Motor neuron (in vitro differentiated cells): ENCODE results near the gene SCRN1. TPM values are rescaled to one million over a fixed set of nuclear protein-coding genes. Genes with fewer than 3 reads are reported as not detected.

Experiments used
- ATAC-seq, 8 experiments: fragments of 200-7000 bp; cut with Tn5 transposase; replicated peaks in 6 of 8; 2 replicates each; pipeline ENCODE4 v1.8.0; 2021; ENCODE audit warnings: mild to moderate bottlenecking in 8 of 8, moderate library complexity in 8 of 8
- H3K27ac ChIP-seq, 2 donors: fragments of 250-450 bp; sonication (Bioruptor Pico); 2 replicates each; pipeline ENCODE4 v1.9.0; 2021; ENCODE audit warnings: antibody characterized with exemption in 2 of 2, mild to moderate bottlenecking in 2 of 2, moderate library complexity in 1 of 2
- H3K4me1 ChIP-seq, 2 donors: fragments of 250-450 bp; sonication (Bioruptor Pico); replicated peaks in 1 of 2; 2 replicates each; pipeline ENCODE4 v1.6.1; 2021; ENCODE audit warnings: antibody characterized with exemption in 2 of 2, mild to moderate bottlenecking in 2 of 2, moderate library complexity in 1 of 2
- H3K4me3 ChIP-seq, 5 donors: fragments of 250-450 bp; sonication (Bioruptor Pico); 2 replicates each; pipeline ENCODE4 v1.9.0; 2021; ENCODE audit warnings: antibody characterized with exemption in 5 of 5, mild to moderate bottlenecking in 5 of 5, moderate library complexity in 4 of 5
- WGBS, 10 experiments: fragments of 450-650 bp; shearing (Covaris generic); methylation state at CpG; one replicate each; pipeline ENCODE4 v1.0.0; 2022; 5-methylcytosine and 5-hydroxymethylcytosine counted together
- in situ Hi-C, 9 experiments: fragments of 400-800 bp; cut with MboI; loops; one replicate each; pipeline ENCODE4 v1.15.0; 2021; ENCODE audit warnings: low sequenced_read_pairs in 9 of 9, low pct_unique_long_range_greater_than_20kb in 2 of 9; ENCODE audit not compliant: unreplicated experiment in 9 of 9
- total RNA-seq, 8 experiments: library from RNA; unstranded; fragments of 300-600 nt; gene quantifications; 2 replicates each; pipeline versions ENCODE4 v1.2.3 to v1.2.4, GENCODE V29; 2022

Gene SCRN1
- total RNA-seq, 8 experiments from 2014 or later: 18.1 to 162 (median 106) TPM

- 0 to 5% (median 0%) methylated on average over 3 to 20 of the region's 35 CpGs for WGBS, 10 experiments
- peak within 1 kb of the TSS; percentile 3 to 33 for H3K27ac ChIP-seq
- in situ Hi-C loops: no loop called here
These were observed 36.8 kb upstream of the SCRN1 start, which contains the start of gene FKBP14 for GRCh38 chr7:30026229-30027064. FKBP14 (minus strand) TSS chr7:30026702; CDS start chr7:30026508, 194 bp downstream.

GRCh38 chr7:30023524-30023923 is 33.9 kb upstream of the SCRN1 start:
- in situ Hi-C loops: no loop called here
- H3K4me3 ChIP-seq: no peak overlapping the region

More at GRCh38 chr7:30026229-30027064, 36.8 kb upstream of the SCRN1 start, which contains the start of gene FKBP14:
- H3K4me3 ChIP-seq: peak within 1 kb of the TSS; percentile 74 to 99 (median 79)
- peak; percentile 82 to 92 (median 88) for ATAC-seq
- H3K4me1 ChIP-seq: peaks cover 15 to 19% of the 10 kb centered on the region in 2 donors

GRCh38 chr7:30022991-30023390 is 33.4 kb upstream of the SCRN1 start:
- Histone ChIP-seq H3K4me1 (peaks cover 5% of the 10 kb centered on the region in 2 donors), H3K4me3 (no peak overlapping the region), H3K27ac (no peak overlapping the region)
- no peak for ATAC-seq
- in situ Hi-C loops: no loop called here

More at GRCh38 chr7:30023524-30023923, 33.9 kb upstream of the SCRN1 start:
- Histone ChIP-seq H3K4me1 (peaks cover 5% of the 10 kb centered on the region in 2 donors), H3K27ac (no peak overlapping the region)
- ATAC-seq: no peak
- WGBS, 10 experiments: 80 to 92% (median 86%) methylated on average over 1 to 5 of the region's 6 CpGs; no CpG with 5 or more reads in 7 of the 10 experiments

- no peak for ATAC-seq
- WGBS, 10 experiments: 0 to 100% (median 88%) methylated on average over 1 of the region's 1 CpG
- peaks cover 3 to 5% of the 10 kb centered on the region in 2 donors for H3K4me1 ChIP-seq
- in situ Hi-C loops: no loop called here
- no peak overlapping the region for H3K27ac ChIP-seq
- no peak overlapping the region for H3K4me3 ChIP-seq
These were observed 30.9 kb upstream of the SCRN1 start for GRCh38 chr7:30020535-30020934.

GRCh38 chr7:30019960-30020359 is 30.4 kb upstream of the SCRN1 start:
- Histone ChIP-seq H3K4me3 (no peak overlapping the region), H3K4me1 (peaks cover 0 to 2% of the 10 kb centered on the region in 2 donors), H3K27ac (no peak overlapping the region)
- in situ Hi-C loops: no loop called here
- ATAC-seq: peak in 1 of 8 experiments; percentile 62
- 80 to 100% (median 83%) methylated on average over 1 of the region's 1 CpG; no CpG with 5 or more reads in 5 of the 10 experiments for WGBS, 10 experiments

GRCh38 chr7:30019387-30019786 is 29.8 kb upstream of the SCRN1 start:
- peak in 1 of 8 experiments; percentile 45 for ATAC-seq
- Histone ChIP-seq H3K27ac (no peak overlapping the region), H3K4me1 (no peaks in the 10 kb centered on the region), H3K4me3 (no peak overlapping the region)
- in situ Hi-C loops: no loop called here
- 15 to 100% (median 80%) methylated on average over 1 of the region's 1 CpG; no CpG with 5 or more reads in 4 of the 10 experiments for WGBS, 10 experiments

- Histone ChIP-seq H3K4me1 (no peaks in the 10 kb centered on the region), H3K4me3 (no peak overlapping the region), H3K27ac (no peak overlapping the region)
- in situ Hi-C loops: no loop called here
- no peak for ATAC-seq
These were observed 28.9 kb upstream of the SCRN1 start for GRCh38 chr7:30018451-30018850.

GRCh38 chr7:30012757-30013156 is 23.2 kb upstream of the SCRN1 start:
- no peak overlapping the region for H3K27ac ChIP-seq
- 83 to 100% (median 93%) methylated on average over 1 to 3 of the region's 3 CpGs; no CpG with 5 or more reads in 1 of the 10 experiments for WGBS, 10 experiments
- no peaks in the 10 kb centered on the region for H3K4me1 ChIP-seq
- ATAC-seq: no peak
- no peak overlapping the region for H3K4me3 ChIP-seq
- in situ Hi-C loops: no loop called here

GRCh38 chr7:30010021-30010420 is 20.4 kb upstream of the SCRN1 start:
- in situ Hi-C loops: no loop called here
- ATAC-seq: no peak
- H3K4me1 ChIP-seq: peaks cover 8 to 11% of the 10 kb centered on the region in 2 donors
- H3K27ac ChIP-seq: no peak overlapping the region
- H3K4me3 ChIP-seq: no peak overlapping the region
- WGBS, 10 experiments: 70 to 100% (median 86%) methylated on average over 1 to 6 of the region's 6 CpGs; no CpG with 5 or more reads in 1 of the 10 experiments

- peak overlapping the region in 1 of 2 donors; percentile 37 for H3K27ac ChIP-seq
- 0 to 52% (median 12%) methylated on average over 1 to 3 of the region's 3 CpGs for WGBS, 10 experiments
- no peak overlapping the region for H3K4me3 ChIP-seq
- ATAC-seq: peak in 5 of 8 experiments; percentile 70 to 76 (median 71)
- peaks cover 20 to 41% of the 10 kb centered on the region in 2 donors for H3K4me1 ChIP-seq
- in situ Hi-C loops: no loop called here
These were observed 15.9 kb upstream of the SCRN1 start for GRCh38 chr7:30005464-30005863.

- Histone ChIP-seq H3K4me1 (peaks cover 22 to 43% of the 10 kb centered on the region in 2 donors), H3K4me3 (no peak overlapping the region), H3K27ac (no peak overlapping the region)
- WGBS, 10 experiments: 50 to 100% (median 79%) methylated on average over 1 to 5 of the region's 6 CpGs; no CpG with 5 or more reads in 1 of the 10 experiments
- ATAC-seq: no peak
- in situ Hi-C loops: no loop called here
These were observed 13.5 kb upstream of the SCRN1 start for GRCh38 chr7:30003098-30003497.

GRCh38 chr7:30001998-30002397 is 12.4 kb upstream of the SCRN1 start:
- 65 to 100% (median 80%) methylated on average over 1 to 2 of the region's 2 CpGs; no CpG with 5 or more reads in 3 of the 10 experiments for WGBS, 10 experiments
- H3K4me1 ChIP-seq: peaks cover 22 to 43% of the 10 kb centered on the region in 2 donors
- ATAC-seq: peak in 6 of 8 experiments; percentile 56 to 92 (median 73)
- H3K4me3 ChIP-seq: no peak overlapping the region
- peak overlapping the region in 1 of 2 donors; percentile 7 for H3K27ac ChIP-seq
- in situ Hi-C loops: no loop called here

GRCh38 chr7:29998489-29998888 is 8.9 kb upstream of the SCRN1 start:
- Histone ChIP-seq H3K27ac (no peak overlapping the region), H3K4me3 (no peak overlapping the region), H3K4me1 (peaks cover 14 to 24% of the 10 kb centered on the region in 2 donors)
- ATAC-seq: no peak
- in situ Hi-C loops: no loop called here
